Fibroblast of lung (primary cell): ENCODE data around the gene FLNB. TPM values are rescaled to one million over a fixed set of nuclear protein-coding genes. Genes with fewer than 3 reads are reported as not detected.

Experiments used
- DNase-seq, 2 donors: peaks; one replicate each; pipeline versions ENCODE4 v3.0.0 to v3.0.0-alpha.2; 2010; ENCODE audit warnings: low read depth in 2 of 2
- H2AFZ ChIP-seq: 2 replicates; pipeline ENCODE4 v1.5.1; 2012; ENCODE audit warnings: low read length, control low read depth, inconsistent platforms
- H3K27ac ChIP-seq: 2 replicates; pipeline ENCODE4 v1.5.1; 2011; ENCODE audit warnings: low read length, control low read depth; ENCODE audit not compliant: insufficient read depth
- H3K27me3 ChIP-seq: 2 replicates; pipeline ENCODE4 v1.5.1; 2011; ENCODE audit warnings: mild to moderate bottlenecking, low read length; ENCODE audit not compliant: control insufficient read depth, insufficient read depth
- H3K36me3 ChIP-seq: 2 replicates; pipeline ENCODE4 v1.5.1; 2011; ENCODE audit warnings: low read length; ENCODE audit not compliant: control insufficient read depth, insufficient read depth
- H3K4me1 ChIP-seq: 2 replicates; pipeline ENCODE4 v1.5.1; 2011; ENCODE audit warnings: low read length; ENCODE audit not compliant: control insufficient read depth, insufficient read depth; ENCODE audit errors: extremely low read depth
- H3K4me2 ChIP-seq: 2 replicates; pipeline ENCODE4 v1.5.1; 2011; ENCODE audit warnings: low read length, control low read depth; ENCODE audit not compliant: insufficient read depth; ENCODE audit errors: extremely low read depth
- H3K4me3 ChIP-seq, 4 experiments: fragments of 200-600 bp in 1 of 4; sonication (generic) in 1 of 4; replicated peaks in 1 of 4; 2 replicates each; pipeline ENCODE4 v1.5.1; 2011 to 2016; ENCODE audit warnings: low read length in 4 of 4, low read depth in 3 of 4, mild to moderate bottlenecking in 3 of 4, control low read depth in 2 of 4, inconsistent platforms in 1 of 4, mixed read lengths in 1 of 4; ENCODE audit not compliant: insufficient read depth in 1 of 4; ENCODE audit errors: control extremely low read depth in 1 of 4
- H3K79me2 ChIP-seq: 2 replicates; pipeline ENCODE4 v1.5.1; 2012; ENCODE audit warnings: mild to moderate bottlenecking, low read length, inconsistent platforms; ENCODE audit not compliant: control insufficient read depth, insufficient read depth
- H3K9ac ChIP-seq: 2 replicates; pipeline ENCODE4 v1.5.1; 2011; ENCODE audit warnings: mild to moderate bottlenecking, low read length, control low read depth; ENCODE audit not compliant: insufficient read depth
- H3K9me3 ChIP-seq: 2 replicates; pipeline ENCODE4 v1.5.1; 2012; ENCODE audit warnings: low read depth, low read length; ENCODE audit not compliant: control insufficient read depth, insufficient read depth
- H4K20me1 ChIP-seq: 2 replicates; pipeline ENCODE4 v1.5.1; 2011; ENCODE audit warnings: low read length; ENCODE audit not compliant: control insufficient read depth, insufficient read depth; ENCODE audit errors: extremely low read depth
- EZH2 ChIP-seq: IDR thresholded peaks from 2 replicates; pipeline ENCODE4 v1.5.1; 2012; ENCODE audit warnings: low read length, control low read depth, mild to moderate bottlenecking; ENCODE audit errors: missing control alignments
- polyA plus RNA-seq, 2 donors: library from polyadenylated mRNA; depleted of rRNA in 1 of 2; stranded (reverse) in 1 of 2; unstranded in 1 of 2; fragments of >200 nt; gene quantifications; 2 replicates each; pipeline ENCODE4 v1.2.1, GENCODE V29; 2011 to 2012; ENCODE audit warnings: missing spikeins in 1 of 2
- total RNA-seq: library from RNA; depleted of rRNA; stranded (reverse); fragments of >200 nt; gene quantifications from 2 replicates; pipeline ENCODE4 v1.2.1, GENCODE V29; 2014
- TF ChIP-seq, protein P1 (sequence below), 2 donors: IDR thresholded peaks in 1 of 2; conservative IDR thresholded peaks in 1 of 2; 1 replicate in 1 of 2; 2 replicates in 1 of 2; pipeline ENCODE4 v1.5.1; 2011 to 2012; ENCODE audit warnings: low read length in 2 of 2, control low read depth in 1 of 2, inconsistent platforms in 1 of 2, low read depth in 1 of 2, mild to moderate bottlenecking in 1 of 2

Gene FLNB
- total and polyA plus RNA-seq, 2 donors (not counting 1 experiment from before 2014, with no cell fraction given), result 81.7 to 105 TPM

DNA sequence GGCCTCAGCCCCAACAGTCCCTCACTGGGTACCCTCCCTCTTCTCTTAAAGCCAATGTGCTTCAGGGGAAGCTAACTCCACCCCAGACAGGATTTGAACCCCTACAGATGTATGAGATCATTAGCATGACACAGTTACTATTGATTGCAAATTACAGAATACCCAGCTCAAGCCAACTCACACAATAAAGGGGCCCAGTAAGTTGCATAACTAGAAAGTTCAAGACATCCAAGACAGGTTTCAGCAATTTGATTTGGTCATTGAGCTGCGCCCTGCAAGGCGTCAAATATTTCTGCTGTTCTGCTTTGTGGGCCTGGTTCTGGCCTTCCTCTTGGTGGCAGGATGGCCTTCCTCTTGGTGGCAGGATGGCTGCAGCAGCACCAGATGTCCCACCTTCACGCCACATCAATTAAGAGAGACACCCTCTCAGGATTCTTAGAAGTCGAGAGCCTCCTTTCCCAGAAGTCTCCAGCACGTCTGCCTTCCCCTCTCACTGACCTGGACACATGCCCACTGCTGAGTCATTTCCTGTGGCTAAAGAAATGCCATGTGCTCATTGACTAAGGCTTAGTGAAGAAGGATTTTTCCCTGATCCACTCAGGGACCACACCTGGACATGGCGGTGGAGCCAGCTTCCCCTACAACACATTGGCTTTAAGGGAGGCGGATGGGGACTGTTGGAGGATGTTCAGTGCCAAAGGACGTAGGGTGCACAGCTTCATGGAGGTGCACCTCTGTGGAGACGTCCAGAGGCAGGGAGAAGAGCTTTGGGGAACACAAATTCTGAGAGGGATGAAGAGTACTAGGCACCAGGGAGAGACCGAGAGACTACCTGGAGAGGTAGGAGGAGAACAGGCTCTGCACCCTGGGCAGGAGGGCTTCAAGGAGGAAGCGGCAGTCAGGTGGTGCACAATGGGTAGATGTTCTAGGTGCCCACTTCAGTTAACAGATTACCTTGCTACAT, 153.5 kb downstream of the FLNB start:
- Histone ChIP-seq H3K9ac (no peak overlapping the region), H3K79me2 (no peaks in the 10 kb centered on the region), H4K20me1 (no peaks in the 10 kb centered on the region), H3K27ac (peak overlapping the region; percentile 80), H2AFZ (no peak overlapping the region), H3K4me1 (peaks cover 26% of the 10 kb centered on the region), H3K36me3 (peaks cover 9% of the 10 kb centered on the region), H3K4me2 (peak overlapping the region; percentile 7), H3K27me3 (no peaks in the 10 kb centered on the region), H3K4me3 (no peak overlapping the region), H3K9me3 (no peaks in the 10 kb centered on the region)
- TF ChIP-seq, protein P1, sequence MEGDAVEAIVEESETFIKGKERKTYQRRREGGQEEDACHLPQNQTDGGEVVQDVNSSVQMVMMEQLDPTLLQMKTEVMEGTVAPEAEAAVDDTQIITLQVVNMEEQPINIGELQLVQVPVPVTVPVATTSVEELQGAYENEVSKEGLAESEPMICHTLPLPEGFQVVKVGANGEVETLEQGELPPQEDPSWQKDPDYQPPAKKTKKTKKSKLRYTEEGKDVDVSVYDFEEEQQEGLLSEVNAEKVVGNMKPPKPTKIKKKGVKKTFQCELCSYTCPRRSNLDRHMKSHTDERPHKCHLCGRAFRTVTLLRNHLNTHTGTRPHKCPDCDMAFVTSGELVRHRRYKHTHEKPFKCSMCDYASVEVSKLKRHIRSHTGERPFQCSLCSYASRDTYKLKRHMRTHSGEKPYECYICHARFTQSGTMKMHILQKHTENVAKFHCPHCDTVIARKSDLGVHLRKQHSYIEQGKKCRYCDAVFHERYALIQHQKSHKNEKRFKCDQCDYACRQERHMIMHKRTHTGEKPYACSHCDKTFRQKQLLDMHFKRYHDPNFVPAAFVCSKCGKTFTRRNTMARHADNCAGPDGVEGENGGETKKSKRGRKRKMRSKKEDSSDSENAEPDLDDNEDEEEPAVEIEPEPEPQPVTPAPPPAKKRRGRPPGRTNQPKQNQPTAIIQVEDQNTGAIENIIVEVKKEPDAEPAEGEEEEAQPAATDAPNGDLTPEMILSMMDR (conservative IDR thresholded peaks at IDR 0.05 in 1 of 2, IDR thresholded peaks at IDR 0.05 in 1 of 2; ENCODE audit: low read depth in 1 of 2, low read length in 2 of 2), result no peak
- no peak for TF ChIP-seq EZH2
- DNase-seq, result peak; percentile 96

DNA sequence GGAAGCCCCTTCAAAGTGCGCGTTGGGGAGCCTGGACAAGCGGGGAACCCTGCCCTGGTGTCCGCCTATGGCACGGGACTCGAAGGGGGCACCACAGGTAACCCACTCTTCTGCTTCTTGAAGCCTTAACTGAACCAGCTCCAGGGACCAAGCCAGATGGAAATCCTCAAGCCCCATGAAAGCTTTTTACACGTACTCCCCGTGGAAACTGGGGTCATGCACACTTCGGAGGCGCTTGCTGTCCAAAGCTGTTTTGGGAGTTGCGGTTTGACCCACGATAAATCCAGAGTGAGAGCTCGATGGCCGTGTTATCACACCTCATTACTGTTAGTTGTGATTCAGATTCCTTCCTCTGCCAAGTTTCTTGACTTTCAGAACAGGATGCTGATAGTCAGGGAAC, 155.0 kb downstream of the FLNB start:
- peak overlapping the region; percentile 33 for H3K4me2 ChIP-seq
- H3K36me3 ChIP-seq, result peaks cover 15% of the 10 kb centered on the region
- TF ChIP-seq EZH2, result no peak
- TF ChIP-seq, protein P1 (conservative IDR thresholded peaks at IDR 0.05 in 1 of 2, IDR thresholded peaks at IDR 0.05 in 1 of 2; ENCODE audit: low read depth in 1 of 2, low read length in 2 of 2), result no peak
- H3K9me3 ChIP-seq, result no peaks in the 10 kb centered on the region
- DNase-seq, result peak; percentile 87 to 99
- H2AFZ ChIP-seq, result no peak overlapping the region
- no peak overlapping the region for H3K9ac ChIP-seq
- H3K79me2 ChIP-seq, result no peaks in the 10 kb centered on the region
- no peaks in the 10 kb centered on the region for H3K27me3 ChIP-seq
- H4K20me1 ChIP-seq, result no peaks in the 10 kb centered on the region
- peak overlapping the region; percentile 80 for H3K27ac ChIP-seq
- H3K4me3 ChIP-seq, result no peak overlapping the region
- peaks cover 27% of the 10 kb centered on the region for H3K4me1 ChIP-seq

DNA sequence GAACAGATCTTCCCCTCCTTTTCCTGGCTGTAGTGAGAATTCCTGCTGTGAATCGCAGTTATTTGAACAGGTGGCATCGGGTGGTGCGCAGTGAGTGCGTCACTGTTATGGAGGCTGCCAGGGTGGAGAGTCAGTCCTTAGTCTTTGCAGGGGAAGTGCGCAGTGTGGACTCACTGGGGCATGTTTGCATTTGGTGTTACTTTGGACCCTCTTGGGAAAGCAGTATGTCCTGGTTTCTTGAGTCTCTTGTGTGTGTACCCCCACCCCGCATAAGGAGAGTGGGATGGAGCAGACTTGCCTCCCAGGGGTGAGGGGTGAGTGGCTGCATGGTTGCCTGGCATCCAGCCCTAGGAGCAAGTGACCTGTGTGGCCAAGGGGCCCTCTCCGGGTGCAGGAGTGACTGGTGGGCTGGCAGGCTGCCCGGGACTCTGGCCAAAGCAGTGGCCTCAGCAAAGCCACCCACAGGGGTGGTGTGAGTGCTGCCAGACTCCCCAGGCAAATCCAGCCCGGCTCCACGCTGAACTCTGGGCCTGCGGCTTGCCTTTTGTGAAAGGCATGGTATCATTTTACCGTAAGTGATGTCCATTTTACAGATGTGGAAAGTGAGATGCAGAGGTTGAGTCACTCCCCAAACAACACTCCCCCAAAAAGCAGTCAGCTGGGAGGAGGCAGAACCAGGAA, 156.1 kb downstream of the FLNB start:
- H3K4me3 ChIP-seq, result no peak overlapping the region
- H2AFZ ChIP-seq, result no peak overlapping the region
- H4K20me1 ChIP-seq, result no peaks in the 10 kb centered on the region
- peak; percentile 78 to 91 for DNase-seq
- H3K36me3 ChIP-seq, result peaks cover 18% of the 10 kb centered on the region
- no peaks in the 10 kb centered on the region for H3K79me2 ChIP-seq
- peak overlapping the region; percentile 80 for H3K27ac ChIP-seq
- peaks cover 27% of the 10 kb centered on the region for H3K4me1 ChIP-seq
- no peaks in the 10 kb centered on the region for H3K27me3 ChIP-seq
- no peak overlapping the region for H3K9ac ChIP-seq
- TF ChIP-seq, protein P1 (conservative IDR thresholded peaks at IDR 0.05 in 1 of 2, IDR thresholded peaks at IDR 0.05 in 1 of 2; ENCODE audit: low read depth in 1 of 2, low read length in 2 of 2), result no peak
- no peak for TF ChIP-seq EZH2
- no peaks in the 10 kb centered on the region for H3K9me3 ChIP-seq
- peak overlapping the region; percentile 30 for H3K4me2 ChIP-seq
